CD4-positive, CD25-positive, alpha-beta regulatory T cell (primary cell): ENCODE results near the gene SOCS1. TPM values are rescaled to one million over a fixed set of nuclear protein-coding genes. Genes with fewer than 3 reads are reported as not detected.

Experiments
- ATAC-seq, 2 donors: fragments of 150-1000 bp; cut with Tn5 transposase; one replicate each; pipeline ENCODE4 v1.10.0; 2021; ENCODE audit warnings: low read depth in 2 of 2, moderate number of reproducible peaks in 2 of 2, moderate library complexity in 1 of 2
- DNase-seq, 3 donors: peaks; one replicate each; pipeline versions ENCODE4 v3.0.0 to v3.0.0-alpha.2; 2012 to 2022; ENCODE audit warnings: mixed read lengths in 1 of 3
- H3K27ac ChIP-seq: one replicate; pipeline ENCODE4 v1.7.0; 2013; ENCODE audit warnings: mild to moderate bottlenecking, low read length; ENCODE audit not compliant: insufficient read depth, poor library complexity, severe bottlenecking
- H3K27me3 ChIP-seq: one replicate; pipeline ENCODE4 v1.7.0; 2013; ENCODE audit warnings: low read length; ENCODE audit not compliant: control insufficient read depth, insufficient read depth
- H3K36me3 ChIP-seq: one replicate; pipeline ENCODE4 v1.7.0; 2013; ENCODE audit warnings: mild to moderate bottlenecking, low read length, moderate library complexity; ENCODE audit not compliant: control insufficient read depth, insufficient read depth
- H3K4me1 ChIP-seq: 2 replicates; pipeline ENCODE4 v1.7.0; 2013; ENCODE audit warnings: mild to moderate bottlenecking, low read length; ENCODE audit not compliant: insufficient read depth, control insufficient read depth, poor library complexity, severe bottlenecking
- H3K4me3 ChIP-seq: one replicate; pipeline ENCODE4 v1.7.0; 2013; ENCODE audit warnings: low read depth, mild to moderate bottlenecking, low read length, moderate library complexity
- H3K9me3 ChIP-seq, 2 experiments: 1 replicate in 1 of 2; 2 replicates in 1 of 2; pipeline ENCODE4 v1.7.0; 2013; ENCODE audit warnings: low read length in 2 of 2, mild to moderate bottlenecking in 1 of 2, moderate library complexity in 1 of 2; ENCODE audit not compliant: control insufficient read depth in 2 of 2
- H3K27ac Mint-ChIP-seq, 3 donors: one replicate each; pipeline ENCODE4 v1.8.0; 2020 to 2022; ENCODE audit warnings: mild to moderate bottlenecking in 3 of 3, mixed read lengths in 3 of 3, moderate library complexity in 2 of 3
- H3K27me3 Mint-ChIP-seq: one replicate; pipeline ENCODE4 v1.8.0; 2022; ENCODE audit warnings: mild to moderate bottlenecking, mixed read lengths
- H3K36me3 Mint-ChIP-seq: one replicate; pipeline ENCODE4 v1.8.0; 2020; ENCODE audit warnings: mixed read lengths
- H3K4me1 Mint-ChIP-seq, 4 donors: one replicate each; pipeline ENCODE4 v1.8.0; 2020 to 2022; ENCODE audit warnings: mixed read lengths in 4 of 4, mild to moderate bottlenecking in 1 of 4
- H3K4me3 Mint-ChIP-seq, 4 donors: one replicate each; pipeline ENCODE4 v1.8.0; 2020 to 2022; ENCODE audit warnings: mild to moderate bottlenecking in 4 of 4, mixed read lengths in 4 of 4, moderate library complexity in 3 of 4
- H3K9me3 Mint-ChIP-seq, 7 donors: one replicate each; pipeline ENCODE4 v1.8.0; 2020 to 2022; ENCODE audit warnings: mixed read lengths in 7 of 7, mild to moderate bottlenecking in 3 of 7, moderate library complexity in 2 of 7
- polyA plus RNA-seq, 4 donors: library from polyadenylated mRNA; unstranded; fragments of 300-500 nt; fragmentation: Illumina TruSeq; gene quantifications; one replicate each; pipeline ENCODE4 v1.2.3, GENCODE V29; 2021
- total RNA-seq: library from RNA; stranded (reverse); gene quantifications from one replicate; pipeline ENCODE4 v1.2.3, GENCODE V29; 2022

SOCS1 gene
- total and polyA plus RNA-seq, 5 donors from 2014 or later = 8.6 to 91.5 (median 10.5) TPM

GRCh38 chr16:11211061-11211976, 44.7 kb downstream of the SOCS1 start:
- Mint-ChIP-seq H3K27ac (peak overlapping the region in 1 of 3 donors; percentile 55), H3K9me3 (peaks cover 0 to 8% (median 0%) of the 10 kb centered on the region in 7 donors), H3K4me3 (no peak overlapping the region), H3K27me3 (no peaks in the 10 kb centered on the region), H3K36me3 (no peaks in the 10 kb centered on the region), H3K4me1 (peaks cover 0 to 10% (median 7%) of the 10 kb centered on the region in 4 donors)
- no peak for DNase-seq
- ATAC-seq = no peak
- peaks cover 2 to 7% of the 10 kb centered on the region in 2 experiments for H3K9me3 ChIP-seq
- H3K27me3 ChIP-seq = no peaks in the 10 kb centered on the region
- no peak overlapping the region for H3K4me3 ChIP-seq
- H3K4me1 ChIP-seq = peaks cover 2% of the 10 kb centered on the region
- H3K36me3 ChIP-seq = no peaks in the 10 kb centered on the region
- H3K27ac ChIP-seq = no peak overlapping the region

- H3K9me3 Mint-ChIP-seq = peaks cover 0 to 4% (median 0%) of the 10 kb centered on the region in 7 donors
- no peaks in the 10 kb centered on the region for H3K27me3 ChIP-seq
- no peak overlapping the region for H3K4me3 Mint-ChIP-seq
- peaks cover 2 to 7% of the 10 kb centered on the region in 2 experiments for H3K9me3 ChIP-seq
- H3K36me3 ChIP-seq = no peaks in the 10 kb centered on the region
- no peak overlapping the region for H3K27ac ChIP-seq
- no peaks in the 10 kb centered on the region for H3K27me3 Mint-ChIP-seq
- no peak overlapping the region for H3K4me3 ChIP-seq
- ATAC-seq (no peak), DNase-seq (no peak)
- no peak overlapping the region for H3K27ac Mint-ChIP-seq
- no peaks in the 10 kb centered on the region for H3K36me3 Mint-ChIP-seq
- peaks cover 10% of the 10 kb centered on the region for H3K4me1 ChIP-seq
- peaks cover 0 to 14% (median 10%) of the 10 kb centered on the region in 4 donors for H3K4me1 Mint-ChIP-seq
Observed at GRCh38 chr16:11210260-11210659, 45.7 kb downstream of the SOCS1 start.

GRCh38 chr16:11208916-11209665, 46.9 kb downstream of the SOCS1 start:
- Mint-ChIP-seq H3K27ac (no peak overlapping the region), H3K9me3 (peaks cover 0 to 4% (median 0%) of the 10 kb centered on the region in 7 donors), H3K4me3 (peak overlapping the region in 1 of 4 donors; percentile 43), H3K36me3 (no peaks in the 10 kb centered on the region), H3K4me1 (peaks cover 0 to 16% (median 10%) of the 10 kb centered on the region in 4 donors), H3K27me3 (no peaks in the 10 kb centered on the region)
- Histone ChIP-seq H3K4me1 (peaks cover 10% of the 10 kb centered on the region), H3K4me3 (no peak overlapping the region), H3K36me3 (no peaks in the 10 kb centered on the region), H3K9me3 (peaks cover 2 to 7% of the 10 kb centered on the region in 2 experiments), H3K27me3 (no peaks in the 10 kb centered on the region), H3K27ac (no peak overlapping the region)
- no peak for DNase-seq
- ATAC-seq = no peak

- no peak overlapping the region for H3K4me3 Mint-ChIP-seq
- H3K27ac ChIP-seq = no peak overlapping the region
- peaks cover 0 to 16% (median 10%) of the 10 kb centered on the region in 4 donors for H3K4me1 Mint-ChIP-seq
- ATAC-seq = no peak
- H3K4me3 ChIP-seq = no peak overlapping the region
- H3K27me3 ChIP-seq = no peaks in the 10 kb centered on the region
- peaks cover 2 to 7% of the 10 kb centered on the region in 2 experiments for H3K9me3 ChIP-seq
- peaks cover 10% of the 10 kb centered on the region for H3K4me1 ChIP-seq
- H3K36me3 Mint-ChIP-seq = no peaks in the 10 kb centered on the region
- no peaks in the 10 kb centered on the region for H3K36me3 ChIP-seq
- H3K27ac Mint-ChIP-seq = no peak overlapping the region
- no peak for DNase-seq
- peaks cover 0 to 4% (median 0%) of the 10 kb centered on the region in 7 donors for H3K9me3 Mint-ChIP-seq
- H3K27me3 Mint-ChIP-seq = no peaks in the 10 kb centered on the region
Observed at GRCh38 chr16:11207646-11208045, 48.4 kb downstream of the SOCS1 start.

GRCh38 chr16:11205754-11206581, 50.0 kb downstream of the SOCS1 start:
- DNase-seq = no peak
- H3K27ac Mint-ChIP-seq = peak overlapping the region in 2 of 3 donors; percentile 58 to 80

GRCh38 chr16:11205065-11205699, 50.8 kb downstream of the SOCS1 start:
- DNase-seq = no peak
- no peak overlapping the region for H3K4me3 ChIP-seq
- Mint-ChIP-seq H3K27me3 (no peaks in the 10 kb centered on the region), H3K4me1 (peaks cover 0 to 16% (median 10%) of the 10 kb centered on the region in 4 donors), H3K27ac (peak overlapping the region in 1 of 3 donors; percentile 16), H3K4me3 (no peak overlapping the region), H3K36me3 (no peaks in the 10 kb centered on the region), H3K9me3 (peaks cover 0 to 4% (median 0%) of the 10 kb centered on the region in 7 donors)
- ATAC-seq = no peak
- H3K27ac ChIP-seq = no peak overlapping the region
- no peaks in the 10 kb centered on the region for H3K36me3 ChIP-seq
- peaks cover 2 to 7% of the 10 kb centered on the region in 2 experiments for H3K9me3 ChIP-seq
- H3K4me1 ChIP-seq = peaks cover 10% of the 10 kb centered on the region
- H3K27me3 ChIP-seq = no peaks in the 10 kb centered on the region

More at GRCh38 chr16:11205754-11206581, 50.0 kb downstream of the SOCS1 start:
- Mint-ChIP-seq H3K4me1 (peaks cover 0 to 16% (median 10%) of the 10 kb centered on the region in 4 donors), H3K4me3 (no peak overlapping the region), H3K36me3 (no peaks in the 10 kb centered on the region), H3K9me3 (peaks cover 0 to 4% (median 0%) of the 10 kb centered on the region in 7 donors), H3K27me3 (no peaks in the 10 kb centered on the region)
- no peak overlapping the region for H3K27ac ChIP-seq
- peaks cover 10% of the 10 kb centered on the region for H3K4me1 ChIP-seq
- H3K4me3 ChIP-seq = no peak overlapping the region
- H3K36me3 ChIP-seq = no peaks in the 10 kb centered on the region
- peaks cover 2 to 7% of the 10 kb centered on the region in 2 experiments for H3K9me3 ChIP-seq
- ATAC-seq = no peak
- no peaks in the 10 kb centered on the region for H3K27me3 ChIP-seq
